Peyer's patch (tissue), 4 donors: ENCODE data around the gene EIF3C.
"Not testable (repeated sequence)": the region's sequence is repeated elsewhere in the genome, so short reads cannot be mapped to it uniquely, and the experiment has no call there.

Experiments
- POLR2A ChIP-seq, 2 donors: fragments of 450-650 bp; IDR thresholded peaks; one replicate each; pipeline ENCODE4 v1.5.1; 2017; ENCODE audit warnings: antibody characterized with exemption in 2 of 2, mild to moderate bottlenecking in 2 of 2, moderate library complexity in 2 of 2
- TF ChIP-seq, protein P1 (sequence below), 6 experiments: fragments of 450-650 bp in 4 of 6; fragments of 200-600 bp in 2 of 6; sonication (generic) in 1 of 6; IDR thresholded peaks; one replicate each; pipeline ENCODE4 v1.5.1; 2017 to 2019; ENCODE audit warnings: antibody characterized with exemption in 6 of 6, mild to moderate bottlenecking in 3 of 6, moderate library complexity in 1 of 6

DNA sequence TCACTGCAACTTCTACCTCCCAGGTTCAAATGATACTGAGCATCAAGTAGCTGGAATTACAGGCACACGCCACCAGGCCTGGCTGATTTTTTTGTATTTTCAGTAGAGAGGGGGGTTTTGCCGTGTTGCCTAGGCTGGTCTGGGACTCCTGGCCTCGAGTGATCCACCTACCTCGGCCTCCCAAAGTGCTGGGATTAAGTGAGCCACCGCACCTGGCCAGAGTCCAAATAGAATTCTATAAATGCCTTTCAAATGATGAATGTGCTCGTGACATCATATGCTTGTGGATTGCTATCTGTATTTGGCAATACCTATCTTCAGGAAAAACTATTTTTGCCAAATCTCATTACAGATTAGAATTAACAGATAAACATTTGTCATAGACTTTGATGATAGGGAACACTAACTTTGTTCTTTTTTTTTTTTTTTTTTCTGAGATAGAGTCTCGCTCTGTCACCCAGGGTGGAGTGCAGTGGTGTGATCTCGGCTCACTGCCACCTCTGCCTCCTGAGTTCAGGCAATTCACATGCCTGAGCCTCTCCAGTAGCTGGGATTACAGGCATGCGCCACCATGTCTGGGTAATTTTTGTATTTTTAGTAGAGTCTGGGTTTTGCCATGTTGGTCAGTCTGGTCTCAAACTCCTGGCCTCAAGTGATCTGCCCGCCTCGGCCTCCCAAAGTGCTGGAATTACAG lies 17.9 kb upstream of the EIF3C start:
- TF ChIP-seq, protein P1, sequence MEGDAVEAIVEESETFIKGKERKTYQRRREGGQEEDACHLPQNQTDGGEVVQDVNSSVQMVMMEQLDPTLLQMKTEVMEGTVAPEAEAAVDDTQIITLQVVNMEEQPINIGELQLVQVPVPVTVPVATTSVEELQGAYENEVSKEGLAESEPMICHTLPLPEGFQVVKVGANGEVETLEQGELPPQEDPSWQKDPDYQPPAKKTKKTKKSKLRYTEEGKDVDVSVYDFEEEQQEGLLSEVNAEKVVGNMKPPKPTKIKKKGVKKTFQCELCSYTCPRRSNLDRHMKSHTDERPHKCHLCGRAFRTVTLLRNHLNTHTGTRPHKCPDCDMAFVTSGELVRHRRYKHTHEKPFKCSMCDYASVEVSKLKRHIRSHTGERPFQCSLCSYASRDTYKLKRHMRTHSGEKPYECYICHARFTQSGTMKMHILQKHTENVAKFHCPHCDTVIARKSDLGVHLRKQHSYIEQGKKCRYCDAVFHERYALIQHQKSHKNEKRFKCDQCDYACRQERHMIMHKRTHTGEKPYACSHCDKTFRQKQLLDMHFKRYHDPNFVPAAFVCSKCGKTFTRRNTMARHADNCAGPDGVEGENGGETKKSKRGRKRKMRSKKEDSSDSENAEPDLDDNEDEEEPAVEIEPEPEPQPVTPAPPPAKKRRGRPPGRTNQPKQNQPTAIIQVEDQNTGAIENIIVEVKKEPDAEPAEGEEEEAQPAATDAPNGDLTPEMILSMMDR (IDR thresholded peaks at IDR 0.05), result not testable (repeated sequence)
- TF ChIP-seq POLR2A (IDR thresholded peaks at IDR 0.05), result not testable (repeated sequence)
